ENCODE results near the gene L3MBTL3.
"Not testable (repeated sequence)": the region's sequence is repeated elsewhere in the genome, so short reads cannot be mapped to it uniquely, and the experiment has no call there.

Gene L3MBTL3

DNA sequence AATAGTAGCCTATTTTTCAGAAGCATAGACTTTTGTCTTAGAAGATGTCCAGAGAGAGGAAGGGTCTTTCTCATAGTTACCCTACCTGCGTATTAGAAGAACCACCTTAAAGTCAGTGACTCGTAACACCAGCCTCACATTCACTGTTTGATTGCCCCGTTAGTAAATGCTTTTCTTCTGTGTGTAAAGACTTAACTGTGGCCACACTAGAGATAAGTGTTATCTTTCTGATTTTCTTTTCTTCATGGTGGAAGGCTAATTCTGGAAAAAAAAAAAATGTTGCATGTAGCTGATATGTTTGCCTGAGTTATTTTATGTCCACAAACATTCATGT is 120.5 kb downstream of the L3MBTL3 start:
- DNase-seq (ENCODE audit: low read depth) = no peak

DNA sequence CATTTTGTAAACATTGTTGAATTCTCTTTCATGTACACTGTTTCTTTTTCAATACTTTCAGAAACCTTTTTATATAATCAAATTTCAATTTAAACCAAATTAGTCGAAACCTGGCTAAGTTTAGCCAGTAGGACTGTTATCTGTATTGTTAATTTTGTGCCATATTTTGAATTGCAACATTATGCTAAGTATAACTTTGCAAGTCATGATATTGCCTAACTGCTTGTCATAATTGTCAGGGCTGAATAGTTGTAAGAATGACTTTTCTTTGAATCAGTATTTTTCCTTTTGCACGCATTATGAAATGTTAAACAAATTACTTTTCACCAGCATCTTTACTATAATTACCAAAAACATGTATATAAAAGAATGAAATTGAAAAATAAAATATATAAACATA is 121.7 kb downstream of the L3MBTL3 start:
- no peak for DNase-seq (ENCODE audit: low read depth)

DNA sequence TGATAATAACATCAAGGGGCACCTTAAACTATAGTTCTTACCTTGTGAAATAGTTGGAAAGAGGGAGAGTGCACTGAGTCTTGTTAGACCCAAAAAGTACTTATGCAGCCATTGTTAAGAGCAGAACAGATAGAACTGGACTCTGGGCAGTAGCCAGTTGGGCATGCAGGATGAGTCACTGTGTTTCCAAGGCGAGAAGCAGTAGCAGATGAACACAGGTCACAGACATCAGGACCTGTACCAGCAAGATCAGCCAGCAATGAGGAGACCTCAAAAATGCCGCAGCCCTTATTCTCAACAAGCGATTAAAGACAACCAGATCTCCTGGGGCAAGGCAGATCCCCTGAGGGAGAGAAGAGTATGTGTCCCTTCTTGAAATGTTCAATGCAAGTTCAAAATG is 125.3 kb downstream of the L3MBTL3 start:
- no peak for DNase-seq (ENCODE audit: low read depth)

DNA sequence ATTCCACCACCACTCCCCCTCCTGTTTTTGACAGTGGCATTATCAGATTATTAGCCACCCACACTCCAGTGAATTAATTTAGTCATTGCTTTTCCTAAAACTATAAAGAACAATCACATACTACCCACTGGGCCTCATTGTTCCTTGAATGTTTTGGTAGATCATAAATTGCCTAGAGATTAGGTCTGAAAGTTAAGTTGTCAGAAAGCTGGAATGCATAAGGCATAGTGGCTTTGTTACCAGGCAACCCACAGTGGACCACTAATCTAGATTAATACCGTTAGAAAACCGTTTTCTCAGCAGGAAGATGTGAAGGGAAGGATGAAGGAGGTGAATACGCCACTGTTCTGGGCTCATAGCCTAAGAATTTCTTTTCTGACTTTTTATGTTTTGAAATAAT is 128.7 kb downstream of the L3MBTL3 start:
- DNase-seq (ENCODE audit: low read depth) = no peak

DNA sequence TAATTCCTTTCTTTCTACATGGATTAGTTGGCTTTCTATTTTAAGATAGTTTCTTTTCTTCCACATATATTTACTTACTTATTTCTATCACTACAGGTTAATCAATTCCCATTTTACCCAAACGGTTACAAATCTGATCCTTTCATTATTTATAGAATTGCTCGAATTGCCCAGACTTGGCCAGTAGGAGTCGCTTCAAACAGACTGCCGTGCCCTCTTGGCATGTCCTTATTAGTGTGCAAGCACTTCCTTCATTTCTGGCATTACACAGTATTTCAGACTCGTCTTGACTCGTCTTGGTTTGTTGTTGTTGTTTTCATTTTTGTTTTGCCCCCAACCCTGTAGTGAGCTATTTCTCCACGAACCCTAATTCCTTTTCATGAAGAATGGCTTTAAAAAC is 129.8 kb downstream of the L3MBTL3 start:
- DNase-seq (ENCODE audit: low read depth) = no peak

DNA sequence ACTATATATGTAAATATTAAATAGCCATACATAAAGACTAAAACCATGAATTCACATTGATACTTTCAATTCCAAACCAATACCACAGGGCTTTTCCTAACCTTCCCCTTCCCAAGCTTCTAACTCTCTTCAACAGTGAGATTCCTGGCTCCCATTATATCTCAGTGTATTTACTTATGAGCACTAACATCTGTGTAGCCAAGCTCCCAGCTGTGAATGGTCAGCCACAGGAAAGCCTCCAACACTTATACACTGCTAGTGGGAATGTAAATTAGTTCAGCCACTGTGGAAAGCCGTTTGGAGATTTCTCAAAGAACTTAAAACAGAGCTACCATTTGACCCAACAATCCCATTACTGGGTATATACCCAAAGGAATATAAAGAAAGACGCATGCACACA is 130.6 kb downstream of the L3MBTL3 start:
- DNase-seq (ENCODE audit: low read depth) = not testable (repeated sequence)

DNA sequence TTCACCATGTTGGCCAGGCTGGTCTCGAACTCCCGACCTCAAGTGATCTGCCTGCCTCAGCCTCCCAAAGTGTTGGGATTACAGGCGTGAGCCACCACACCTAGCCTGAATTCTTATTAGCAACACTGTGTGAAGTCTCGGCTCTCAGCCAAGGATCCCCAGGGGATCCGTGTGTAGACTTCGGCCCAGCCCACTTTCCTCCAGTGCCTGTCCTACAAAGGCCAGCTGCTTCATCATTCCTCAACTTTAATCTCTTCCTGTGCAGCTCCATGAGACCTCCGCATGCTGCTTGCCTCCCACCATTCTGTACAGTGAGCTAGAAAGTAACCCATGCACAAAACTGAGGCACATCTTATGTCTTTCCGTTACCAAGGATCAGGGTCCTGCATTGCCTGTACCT is 132.5 kb downstream of the L3MBTL3 start:
- no peak for DNase-seq (ENCODE audit: low read depth)

DNA sequence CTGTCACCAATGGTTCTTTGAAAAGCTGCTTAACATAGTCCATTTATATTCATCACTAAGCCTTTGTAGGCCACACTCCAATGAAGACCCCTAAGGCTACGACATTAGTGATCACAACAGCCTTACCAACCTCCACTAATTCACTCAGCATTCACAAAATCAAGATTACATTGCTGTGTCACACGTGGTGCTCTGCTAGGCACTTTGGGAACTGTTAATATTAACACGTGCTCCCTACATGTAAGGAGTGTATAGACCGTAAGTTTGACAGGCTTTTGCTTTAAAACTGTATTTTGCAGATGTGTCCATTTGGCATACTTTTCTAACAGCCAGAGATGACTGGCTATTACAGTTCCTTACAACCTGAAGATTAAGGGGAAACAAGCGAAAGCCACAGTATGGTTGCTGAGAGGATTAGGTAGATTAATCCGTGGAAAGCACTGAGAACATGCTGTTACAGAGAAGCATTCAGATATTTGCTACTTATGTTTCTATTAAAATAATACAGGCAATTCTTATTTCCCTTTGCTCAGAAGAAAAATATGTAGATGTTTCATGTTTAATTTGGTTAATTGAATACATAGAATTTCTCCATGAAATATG is 134.6 kb downstream of the L3MBTL3 start:
- no peak for DNase-seq (ENCODE audit: low read depth)

DNA sequence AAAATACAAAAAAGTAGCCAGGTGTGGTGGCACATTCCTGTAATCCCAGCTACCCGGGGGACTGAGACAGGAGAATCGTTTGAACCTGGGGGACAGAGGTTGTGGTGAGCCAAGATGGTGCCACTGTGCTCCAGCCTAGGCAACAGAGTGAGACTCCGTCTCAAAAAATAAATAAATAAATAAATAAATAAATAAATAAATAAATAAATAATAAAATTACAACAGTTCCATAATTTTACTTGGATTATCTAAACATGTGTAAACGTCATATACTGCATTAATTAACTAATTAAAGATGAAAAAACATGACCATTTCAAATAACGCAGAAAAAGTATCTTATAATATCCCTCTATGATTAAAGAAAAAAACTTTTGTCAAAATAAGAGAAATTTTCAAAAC is 138.5 kb downstream of the L3MBTL3 start:
- no peak for DNase-seq (ENCODE audit: low read depth)

DNA sequence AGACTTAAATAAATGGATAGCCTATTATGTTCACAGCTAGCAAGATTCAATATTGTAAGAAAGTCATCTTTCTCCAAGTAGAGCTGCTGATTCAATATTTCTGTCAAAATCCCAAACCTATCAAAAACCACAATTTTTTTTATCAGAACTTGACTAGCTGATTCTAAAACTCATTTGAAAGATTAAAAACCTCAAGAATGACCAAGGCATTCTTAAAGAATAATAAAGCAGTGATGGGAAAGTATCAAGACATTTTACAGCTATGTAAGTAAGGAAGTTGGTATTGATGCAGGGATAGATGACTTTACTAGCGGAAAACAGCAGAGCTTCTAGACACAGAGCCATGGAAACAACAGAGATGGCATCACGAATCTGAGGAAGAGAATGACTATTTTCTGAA is 139.7 kb downstream of the L3MBTL3 start:
- DNase-seq (ENCODE audit: low read depth) = no peak

DNA sequence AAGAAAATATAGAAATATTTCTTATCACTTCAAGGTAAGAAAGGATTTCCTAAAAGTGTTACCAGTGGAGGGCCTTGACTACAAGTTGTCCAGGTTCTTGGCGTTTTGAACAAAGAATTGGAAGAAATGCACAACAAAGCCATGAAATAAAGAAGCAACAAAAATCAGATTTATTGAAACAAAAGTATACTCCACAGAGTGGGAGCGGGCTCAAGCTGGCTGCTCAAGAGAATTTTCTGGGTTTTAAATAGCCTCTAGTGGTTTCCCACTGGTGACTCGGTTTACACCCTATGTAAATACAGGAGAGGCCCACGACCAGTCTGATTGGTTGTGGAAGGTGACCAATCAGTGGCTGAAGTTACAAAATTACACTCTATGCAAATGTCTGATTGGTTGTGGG is 140.2 kb downstream of the L3MBTL3 start:
- DNase-seq (ENCODE audit: low read depth) = no peak

DNA sequence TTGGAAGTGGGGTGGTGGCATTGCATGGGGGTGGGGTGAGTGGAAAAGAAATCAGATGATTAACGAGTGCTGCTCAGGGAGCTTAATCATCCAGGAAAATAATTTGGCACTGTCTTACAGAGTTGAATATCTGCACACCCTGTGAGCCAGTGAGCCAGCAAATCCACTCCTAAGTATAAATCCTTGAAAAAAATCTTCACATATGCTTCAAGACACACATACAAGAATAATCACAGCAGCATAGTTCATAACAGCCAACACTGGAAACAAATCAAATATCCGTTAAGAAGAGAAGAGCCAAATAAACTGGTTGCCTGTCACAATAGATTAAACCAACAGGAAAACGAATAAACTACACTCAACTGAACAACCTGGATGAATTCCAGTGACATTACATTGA is 141.6 kb downstream of the L3MBTL3 start:
- no peak for DNase-seq (ENCODE audit: low read depth)

DNA sequence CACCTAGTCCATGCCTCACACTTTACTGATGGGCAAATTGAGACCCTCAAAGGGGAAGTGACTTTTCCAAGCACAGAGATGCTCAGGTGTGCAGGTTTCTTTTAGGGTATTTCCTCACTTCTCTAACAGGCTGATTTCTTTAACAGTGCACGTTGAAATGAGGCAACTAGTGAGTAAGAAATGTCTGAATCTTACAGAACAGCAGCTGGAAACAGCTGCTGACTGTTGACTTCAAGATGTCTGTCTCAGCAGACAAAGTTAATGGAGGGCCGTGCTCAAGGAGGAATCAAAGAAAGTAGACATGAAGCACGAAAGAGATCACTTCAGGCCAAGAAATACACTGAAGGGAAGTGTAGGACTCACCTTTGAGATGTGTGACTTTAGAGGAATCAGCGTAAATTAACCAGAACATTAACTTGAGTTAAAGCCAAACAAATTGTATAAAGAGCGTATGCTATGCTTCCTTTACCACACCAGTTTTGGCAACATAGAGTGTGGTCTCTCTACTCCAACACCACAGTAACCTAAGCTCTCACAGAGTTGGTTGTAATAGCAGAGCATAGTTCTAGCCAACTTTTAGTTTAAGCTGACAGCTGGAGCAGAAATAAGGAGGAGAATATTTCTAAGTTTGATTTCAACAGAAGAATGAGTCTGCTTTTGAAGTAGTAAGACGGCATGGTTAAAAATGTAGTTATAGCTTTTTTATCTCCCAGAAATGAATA is 143.5 kb downstream of the L3MBTL3 start:
- no peak for DNase-seq (ENCODE audit: low read depth)

DNA sequence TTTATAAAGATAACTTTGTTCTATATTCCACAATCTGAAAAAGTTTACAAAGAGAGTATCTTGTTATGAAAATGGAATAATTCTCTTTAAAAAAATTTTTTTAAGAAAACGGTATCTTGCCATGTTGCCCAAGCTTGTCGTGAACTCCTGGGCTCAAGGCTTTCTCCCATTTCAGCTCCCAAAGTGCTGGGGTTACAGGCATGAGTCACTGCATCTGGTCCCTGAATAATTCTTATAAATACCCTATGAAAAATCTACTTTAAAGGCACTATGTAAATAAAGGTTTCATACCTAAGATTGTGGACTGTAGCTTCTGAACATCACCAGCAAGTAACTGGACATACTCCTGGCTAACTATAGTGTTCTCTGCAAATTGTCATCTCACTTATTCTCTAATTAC is 144.0 kb downstream of the L3MBTL3 start:
- DNase-seq (ENCODE audit: low read depth) = no peak

DNA sequence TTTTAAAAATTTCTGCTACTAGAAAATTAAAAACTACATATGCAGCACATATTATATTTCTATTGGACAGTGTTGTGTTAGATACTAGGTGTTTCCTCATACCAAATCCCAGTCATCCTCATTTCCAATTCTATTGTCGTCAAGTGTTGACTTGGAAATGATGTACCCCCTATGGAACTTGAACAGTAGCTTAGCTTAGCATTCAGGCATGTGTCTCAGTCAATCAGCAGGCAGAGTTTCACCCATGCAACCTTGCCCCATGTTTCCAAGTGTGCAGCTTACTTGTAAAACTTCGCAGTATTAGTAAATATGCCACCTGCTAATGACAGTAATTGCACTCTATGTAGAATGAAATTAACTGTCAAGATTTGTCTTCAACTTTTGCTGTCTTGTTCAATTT is 144.9 kb downstream of the L3MBTL3 start:
- DNase-seq (ENCODE audit: low read depth) = no peak

DNA sequence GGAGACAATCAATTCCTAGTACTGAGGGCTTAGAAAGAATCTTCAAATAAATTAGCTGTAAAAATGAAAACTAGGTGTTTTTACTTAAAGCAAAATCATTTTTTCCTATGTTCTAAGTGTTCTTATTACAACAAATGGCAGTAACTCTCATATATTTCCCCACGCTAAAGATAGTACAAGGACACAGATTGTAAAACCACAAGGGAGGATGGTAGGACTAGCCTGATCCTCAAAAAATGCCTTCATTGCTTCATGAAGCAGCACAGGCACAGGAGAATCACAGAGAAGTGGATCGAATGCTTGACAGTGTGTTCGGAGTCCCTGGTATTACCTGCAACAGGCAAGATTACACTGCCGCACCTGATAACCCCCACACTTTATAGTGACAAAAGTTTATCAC is 145.9 kb downstream of the L3MBTL3 start:
- DNase-seq (ENCODE audit: low read depth) = no peak

DNA sequence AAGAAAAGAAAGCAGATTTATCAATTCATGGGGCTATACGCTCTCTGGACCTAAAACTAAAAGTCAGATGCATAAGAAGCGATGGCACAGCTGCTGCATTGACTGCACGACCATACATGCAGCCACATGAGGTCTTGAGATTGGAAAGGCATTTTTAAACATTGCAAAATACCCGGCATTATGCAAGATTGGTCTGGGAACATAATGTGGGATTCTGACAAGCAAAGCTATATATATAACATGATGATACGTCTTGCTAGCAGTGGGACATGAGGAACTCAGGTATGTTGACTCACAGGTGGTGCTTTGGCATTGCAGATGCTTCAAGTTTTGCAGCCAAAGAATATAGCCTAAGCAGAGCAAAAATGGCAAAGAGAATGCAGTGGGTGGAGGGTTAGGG is 149.3 kb downstream of the L3MBTL3 start:
- DNase-seq (ENCODE audit: low read depth) = no peak

DNA sequence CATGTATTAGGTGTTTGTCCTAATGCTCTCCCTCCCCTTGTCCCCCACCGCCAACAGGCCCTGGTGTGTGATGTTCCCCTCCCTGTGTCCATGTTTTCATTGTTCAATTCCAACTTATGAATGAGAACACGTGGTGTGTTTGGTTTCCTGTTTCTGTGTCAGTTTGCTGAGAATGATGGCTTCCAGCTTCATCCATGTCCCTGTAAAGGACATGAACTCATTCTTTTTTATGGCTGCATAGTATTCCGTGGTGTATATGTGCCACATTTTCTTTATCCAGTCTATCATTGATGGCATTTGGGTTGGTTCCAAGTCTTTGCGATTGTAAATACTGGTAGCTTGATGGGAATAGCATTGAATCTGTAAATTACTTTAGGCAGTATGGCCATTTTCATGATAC is 151.8 kb downstream of the L3MBTL3 start:
- DNase-seq (ENCODE audit: low read depth) = not testable (repeated sequence)

DNA sequence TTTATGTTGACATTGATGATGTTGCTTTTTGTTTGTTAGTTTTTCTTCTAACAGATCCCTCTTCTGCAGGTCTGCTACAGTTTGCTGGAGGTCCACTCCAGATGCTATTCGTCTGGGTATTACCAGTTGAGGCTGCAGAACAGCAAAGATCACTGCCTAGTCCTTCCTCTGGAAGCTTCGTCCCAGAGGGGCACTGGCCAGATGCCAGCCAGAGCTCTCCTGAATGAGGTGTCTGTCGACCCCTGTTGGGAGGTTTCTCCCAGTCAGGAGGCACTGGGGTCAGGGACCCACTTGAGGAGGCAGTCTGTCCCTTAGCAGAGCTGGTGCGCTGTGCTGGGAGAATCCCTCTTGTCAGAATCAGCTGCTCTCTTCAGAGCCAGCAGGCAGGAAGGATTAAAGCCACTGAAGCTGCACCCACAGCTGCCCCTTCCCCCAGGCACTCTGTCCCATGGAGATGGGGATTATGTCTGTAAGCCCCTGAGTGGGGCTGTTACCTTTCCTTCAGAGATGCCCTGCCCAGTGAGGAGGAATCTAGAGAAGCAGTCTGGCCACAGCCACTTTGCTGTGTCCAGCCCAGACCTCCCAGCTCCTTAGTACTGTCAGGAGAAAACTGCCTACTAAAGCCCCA is 155.1 kb downstream of the L3MBTL3 start:
- DNase-seq (ENCODE audit: low read depth) = not testable (repeated sequence)

DNA sequence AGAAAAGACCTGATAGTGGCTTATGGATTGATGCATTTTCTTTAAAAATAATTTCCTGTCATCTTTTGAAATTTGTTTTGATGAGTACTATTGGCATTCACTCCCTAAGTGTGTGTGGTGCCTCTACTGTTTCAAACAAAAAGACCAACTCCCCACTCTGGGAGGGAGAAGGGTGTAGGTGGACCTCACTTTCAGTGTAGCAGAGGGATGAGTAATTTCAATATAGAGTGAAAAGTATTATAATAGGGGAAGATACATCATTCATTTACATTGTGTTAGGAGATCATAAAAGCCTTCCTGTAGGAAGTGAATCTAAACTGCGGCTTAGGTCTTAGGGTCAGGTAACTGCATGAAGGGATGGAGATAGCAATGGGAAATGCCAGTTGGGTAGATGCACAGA is 158.0 kb downstream of the L3MBTL3 start:
- DNase-seq (ENCODE audit: low read depth) = no peak

DNA sequence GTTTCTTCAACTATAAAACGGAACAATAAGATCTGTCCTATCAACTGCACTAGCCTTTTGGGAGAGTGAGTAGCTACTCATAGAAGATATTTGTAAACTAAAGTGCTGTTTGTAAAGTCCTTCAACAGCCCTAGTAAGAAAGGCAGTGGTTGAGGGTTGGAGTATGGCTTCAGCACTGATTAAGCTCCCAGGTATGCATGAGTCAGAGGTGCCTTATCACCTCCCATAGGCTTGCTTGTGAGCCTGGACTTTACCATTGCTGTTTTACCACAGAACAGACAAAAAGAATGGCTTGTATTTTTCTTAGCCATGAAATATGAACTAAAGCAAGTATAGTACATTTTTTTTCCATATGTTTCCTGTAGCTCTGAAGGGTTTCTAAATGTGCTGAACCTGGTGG is 160.3 kb downstream of the L3MBTL3 start:
- DNase-seq (ENCODE audit: low read depth) = no peak

DNA sequence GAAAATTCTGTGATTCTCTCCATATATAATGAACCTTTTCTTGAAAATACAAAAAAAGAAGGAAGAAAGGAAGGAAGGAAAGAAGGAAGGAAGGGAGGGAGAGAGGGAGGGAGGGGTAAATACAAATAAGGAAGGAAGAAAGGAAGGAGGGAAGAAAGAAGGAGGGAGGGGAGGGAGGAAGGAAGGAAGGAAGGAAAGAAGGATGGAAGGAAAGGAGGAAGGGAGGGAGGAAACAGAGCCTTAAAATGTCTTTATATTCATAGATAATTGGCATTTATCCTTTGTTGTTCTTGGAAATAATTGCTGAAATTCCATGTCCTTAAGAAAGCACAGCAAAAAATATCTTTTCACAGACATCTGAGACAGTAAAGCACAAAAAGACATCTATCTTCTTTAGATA is 164.1 kb downstream of the L3MBTL3 start:
- DNase-seq (ENCODE audit: low read depth) = no peak

DNA sequence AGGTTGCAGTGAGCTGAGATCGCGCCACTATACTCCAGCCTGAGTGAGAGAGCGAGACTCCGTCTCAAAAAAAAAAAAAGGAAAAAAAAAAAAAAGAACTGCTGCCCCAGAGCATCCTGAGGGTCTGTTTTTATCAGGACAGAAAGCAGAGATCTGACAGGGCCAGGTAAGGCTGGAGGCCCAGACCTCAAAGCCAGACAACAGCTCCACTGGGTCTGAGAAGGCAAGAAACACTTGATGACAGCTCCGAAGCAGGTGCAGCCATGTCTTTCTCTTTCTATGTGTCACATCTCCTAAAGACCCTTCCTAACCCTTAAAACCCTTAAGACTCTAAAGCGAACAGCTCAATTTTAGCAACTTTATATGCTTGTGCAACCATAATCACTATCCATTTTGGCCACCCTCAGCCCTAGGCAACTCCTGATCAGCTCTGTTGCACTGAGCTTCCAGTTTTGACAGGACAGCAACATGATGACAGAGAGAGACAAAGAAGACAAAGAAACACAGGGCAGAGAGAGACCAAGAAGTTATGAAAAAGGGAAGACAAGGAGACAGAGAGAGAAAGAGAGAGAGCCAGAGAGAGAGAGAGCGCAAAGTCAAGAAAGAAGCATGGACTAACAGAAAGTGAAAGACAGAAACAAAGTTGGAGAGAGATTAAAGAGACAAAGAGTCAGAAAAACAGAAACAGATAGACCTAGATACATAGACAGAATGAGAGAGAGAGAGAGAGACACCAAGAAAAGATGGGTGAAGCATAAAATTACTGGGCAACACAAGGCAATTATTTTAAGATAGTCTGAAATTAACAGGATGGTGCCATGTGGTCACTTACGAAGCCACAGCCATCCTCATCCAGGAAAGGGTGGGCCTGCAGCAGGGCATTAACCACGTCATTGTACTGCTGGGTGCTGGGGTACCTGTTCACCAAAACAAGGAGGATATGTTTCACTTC is 165.2 kb downstream of the L3MBTL3 start:
- DNase-seq (ENCODE audit: low read depth) = peak; percentile 4
